Stimulated activated naive B cell treated with anti-CD40 and anti-IgM and Interleukin-4, amounts not matched to agents 10 μg/mL and 1 μg/mL and 100 μg/mL, for 72 hours (primary cell): ENCODE measurements around the gene CALML3.
A peak's percentile ranks its signal among the peaks of the same experiment; 100 is the strongest.

Source experiments
- ATAC-seq, 2 donors: fragments of 150-1000 bp; cut with Tn5 transposase; replicated peaks; 2 replicates each; pipeline ENCODE4 v1.10.0; 2021; ENCODE audit warnings: moderate library complexity in 1 of 2
- DNase-seq: peaks from one replicate; pipeline ENCODE4 v3.0.0; 2021
- H3K27ac Mint-ChIP-seq: one replicate; pipeline ENCODE4 v1.8.0; 2022; ENCODE audit warnings: mild to moderate bottlenecking, mixed read lengths
- H3K27me3 Mint-ChIP-seq, 2 donors: one replicate each; pipeline ENCODE4 v1.8.0; 2022; ENCODE audit warnings: mixed read lengths in 2 of 2
- H3K36me3 Mint-ChIP-seq, 2 donors: one replicate each; pipeline ENCODE4 v1.8.0; 2022; ENCODE audit warnings: mixed read lengths in 2 of 2, mild to moderate bottlenecking in 1 of 2
- H3K4me1 Mint-ChIP-seq, 2 donors: one replicate each; pipeline ENCODE4 v1.8.0; 2022; ENCODE audit warnings: mixed read lengths in 2 of 2, mild to moderate bottlenecking in 1 of 2
- H3K4me3 Mint-ChIP-seq, 2 donors: one replicate each; pipeline ENCODE4 v1.8.0; 2022; ENCODE audit warnings: mild to moderate bottlenecking in 2 of 2, mixed read lengths in 2 of 2, moderate library complexity in 1 of 2
- H3K9me3 Mint-ChIP-seq, 2 donors: one replicate each; pipeline ENCODE4 v1.8.0; 2022; ENCODE audit warnings: mixed read lengths in 2 of 2, mild to moderate bottlenecking in 1 of 2

CALML3 gene

DNA sequence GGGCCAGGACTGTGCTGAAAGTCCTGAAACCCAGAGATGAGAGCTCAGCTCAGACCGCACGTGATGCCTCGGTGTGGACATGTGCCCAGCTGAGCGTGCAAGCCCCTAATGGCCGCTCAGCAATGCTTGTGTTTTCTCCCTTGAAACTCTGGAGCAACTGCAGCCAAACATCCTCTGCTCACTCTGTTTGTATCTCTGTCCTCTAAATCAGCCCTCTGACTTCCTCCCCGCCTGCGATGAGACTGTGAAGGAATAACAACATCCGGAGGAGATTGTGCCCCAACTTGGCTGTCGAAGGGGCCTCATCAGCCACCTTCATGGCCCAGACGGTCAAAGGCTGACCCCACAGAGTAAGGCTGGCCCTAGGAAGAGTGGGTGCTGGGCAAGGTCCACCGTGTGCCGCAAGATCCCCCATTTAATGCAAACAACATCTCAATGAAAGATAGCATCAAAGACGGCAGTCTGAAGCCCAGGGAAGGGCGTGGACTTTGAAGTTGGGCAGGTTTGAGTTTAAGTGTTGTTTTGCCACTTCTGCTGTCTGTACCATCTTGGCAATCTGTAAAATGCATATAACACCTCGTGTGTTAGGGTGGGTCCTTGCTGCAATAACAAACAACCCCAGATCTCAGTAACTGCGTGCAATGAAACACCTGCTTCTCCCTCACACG lies 39.9 kb downstream of the CALML3 start:
- no peak for ATAC-seq
- H3K27ac Mint-ChIP-seq, result peak overlapping the region; percentile 81
- H3K9me3 Mint-ChIP-seq, result peaks cover 4% of the 10 kb centered on the region in 2 donors
- no peaks in the 10 kb centered on the region for H3K36me3 Mint-ChIP-seq
- peaks cover 23 to 26% of the 10 kb centered on the region in 2 donors for H3K27me3 Mint-ChIP-seq
- H3K4me3 Mint-ChIP-seq, result no peak overlapping the region
- DNase-seq, result no peak
- peaks cover 0 to 6% of the 10 kb centered on the region in 2 donors for H3K4me1 Mint-ChIP-seq

DNA sequence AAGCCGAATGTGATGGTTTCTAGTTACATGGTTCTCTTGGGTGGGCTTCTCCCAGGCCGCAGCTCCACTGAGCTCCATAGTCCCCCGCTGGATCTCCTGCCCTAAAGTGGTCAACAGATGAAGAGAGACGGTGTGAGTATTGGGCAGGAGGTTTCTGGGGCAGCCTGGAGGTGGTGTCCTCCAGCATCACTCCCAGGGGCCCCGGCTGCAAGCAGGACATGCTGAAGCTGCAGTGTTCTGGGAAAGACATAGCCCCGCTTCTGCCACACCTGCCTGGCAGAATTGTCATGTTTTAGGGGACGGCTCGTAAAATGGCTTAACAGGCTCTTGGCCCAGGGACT lies 40.4 kb downstream of the CALML3 start:
- no peak overlapping the region for H3K27ac Mint-ChIP-seq
- no peaks in the 10 kb centered on the region for H3K36me3 Mint-ChIP-seq
- DNase-seq, result no peak
- no peak overlapping the region for H3K4me3 Mint-ChIP-seq
- H3K9me3 Mint-ChIP-seq, result peaks cover 4% of the 10 kb centered on the region in 2 donors
- peaks cover 23 to 26% of the 10 kb centered on the region in 2 donors for H3K27me3 Mint-ChIP-seq
- peaks cover 0 to 4% of the 10 kb centered on the region in 2 donors for H3K4me1 Mint-ChIP-seq
- ATAC-seq, result no peak

- peaks cover 23 to 26% of the 10 kb centered on the region in 2 donors for H3K27me3 Mint-ChIP-seq
- no peak overlapping the region for H3K27ac Mint-ChIP-seq
- peaks cover 4% of the 10 kb centered on the region in 2 donors for H3K9me3 Mint-ChIP-seq
- DNase-seq (no peak), ATAC-seq (no peak)
- H3K36me3 Mint-ChIP-seq, result no peaks in the 10 kb centered on the region
- peaks cover 0 to 4% of the 10 kb centered on the region in 2 donors for H3K4me1 Mint-ChIP-seq
- H3K4me3 Mint-ChIP-seq, result no peak overlapping the region
Observed at GRCh38 chr10:5565671-5566581, 41.2 kb downstream of the CALML3 start.

GRCh38 chr10:5566614-5567013 lies 41.9 kb downstream of the CALML3 start:
- peaks cover 23 to 26% of the 10 kb centered on the region in 2 donors for H3K27me3 Mint-ChIP-seq
- H3K36me3 Mint-ChIP-seq, result no peaks in the 10 kb centered on the region
- H3K27ac Mint-ChIP-seq, result no peak overlapping the region
- ATAC-seq (no peak), DNase-seq (no peak)
- peaks cover 0 to 4% of the 10 kb centered on the region in 2 donors for H3K4me1 Mint-ChIP-seq
- H3K4me3 Mint-ChIP-seq, result no peak overlapping the region
- peaks cover 4% of the 10 kb centered on the region in 2 donors for H3K9me3 Mint-ChIP-seq

GRCh38 chr10:5567477-5567876 lies 42.7 kb downstream of the CALML3 start:
- Mint-ChIP-seq H3K4me3 (no peak overlapping the region), H3K27ac (no peak overlapping the region)

DNA sequence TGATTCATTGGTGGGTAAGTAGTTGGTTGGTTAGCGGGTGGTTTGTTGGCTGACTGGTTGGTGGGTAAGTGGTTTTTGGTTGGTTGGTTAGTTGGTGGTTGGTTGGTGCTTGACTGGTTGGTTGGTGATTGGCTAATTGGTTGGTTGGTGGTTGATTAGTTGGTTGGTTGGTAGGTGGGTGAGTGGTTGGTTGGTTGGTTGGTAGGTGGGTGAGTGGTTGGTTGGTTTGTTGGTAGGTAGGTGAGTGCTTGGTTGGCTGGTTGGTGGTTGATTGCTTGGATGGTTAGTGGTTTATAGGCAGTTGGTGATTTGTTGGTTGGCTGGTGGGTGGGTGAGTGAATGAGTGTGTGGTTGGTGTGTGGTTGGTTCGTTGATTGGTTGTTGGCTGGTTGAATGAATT lies 44.2 kb downstream of the CALML3 start:
- DNase-seq (no peak), ATAC-seq (no peak)
- peaks cover 4% of the 10 kb centered on the region in 2 donors for H3K9me3 Mint-ChIP-seq
- H3K36me3 Mint-ChIP-seq, result no peaks in the 10 kb centered on the region
- peaks cover 0 to 4% of the 10 kb centered on the region in 2 donors for H3K4me1 Mint-ChIP-seq
- no peak overlapping the region for H3K4me3 Mint-ChIP-seq
- H3K27me3 Mint-ChIP-seq, result peaks cover 13 to 15% of the 10 kb centered on the region in 2 donors
- H3K27ac Mint-ChIP-seq, result no peak overlapping the region

More at GRCh38 chr10:5567477-5567876, 42.7 kb downstream of the CALML3 start:
- DNase-seq (no peak), ATAC-seq (no peak)
- peaks cover 17 to 20% of the 10 kb centered on the region in 2 donors for H3K27me3 Mint-ChIP-seq
- H3K4me1 Mint-ChIP-seq, result peaks cover 0 to 4% of the 10 kb centered on the region in 2 donors
- no peaks in the 10 kb centered on the region for H3K36me3 Mint-ChIP-seq
- peaks cover 4% of the 10 kb centered on the region in 2 donors for H3K9me3 Mint-ChIP-seq

GRCh38 chr10:5569568-5569967 lies 44.8 kb downstream of the CALML3 start:
- H3K9me3 Mint-ChIP-seq, result peaks cover 4% of the 10 kb centered on the region in 2 donors
- H3K36me3 Mint-ChIP-seq, result no peaks in the 10 kb centered on the region
- no peak overlapping the region for H3K4me3 Mint-ChIP-seq

GRCh38 chr10:5570007-5570655 lies 45.4 kb downstream of the CALML3 start:
- Mint-ChIP-seq H3K27me3 (peaks cover 2 to 4% of the 10 kb centered on the region in 2 donors), H3K27ac (no peak overlapping the region), H3K9me3 (peaks cover 4% of the 10 kb centered on the region in 2 donors), H3K4me1 (peaks cover 0 to 5% of the 10 kb centered on the region in 2 donors), H3K4me3 (no peak overlapping the region), H3K36me3 (no peaks in the 10 kb centered on the region)
- DNase-seq (no peak), ATAC-seq (no peak)

More at GRCh38 chr10:5569568-5569967, 44.8 kb downstream of the CALML3 start:
- no peak for DNase-seq
- Mint-ChIP-seq H3K27me3 (peaks cover 7 to 9% of the 10 kb centered on the region in 2 donors), H3K27ac (no peak overlapping the region), H3K4me1 (peaks cover 0 to 2% of the 10 kb centered on the region in 2 donors)
- ATAC-seq, result no peak

DNA sequence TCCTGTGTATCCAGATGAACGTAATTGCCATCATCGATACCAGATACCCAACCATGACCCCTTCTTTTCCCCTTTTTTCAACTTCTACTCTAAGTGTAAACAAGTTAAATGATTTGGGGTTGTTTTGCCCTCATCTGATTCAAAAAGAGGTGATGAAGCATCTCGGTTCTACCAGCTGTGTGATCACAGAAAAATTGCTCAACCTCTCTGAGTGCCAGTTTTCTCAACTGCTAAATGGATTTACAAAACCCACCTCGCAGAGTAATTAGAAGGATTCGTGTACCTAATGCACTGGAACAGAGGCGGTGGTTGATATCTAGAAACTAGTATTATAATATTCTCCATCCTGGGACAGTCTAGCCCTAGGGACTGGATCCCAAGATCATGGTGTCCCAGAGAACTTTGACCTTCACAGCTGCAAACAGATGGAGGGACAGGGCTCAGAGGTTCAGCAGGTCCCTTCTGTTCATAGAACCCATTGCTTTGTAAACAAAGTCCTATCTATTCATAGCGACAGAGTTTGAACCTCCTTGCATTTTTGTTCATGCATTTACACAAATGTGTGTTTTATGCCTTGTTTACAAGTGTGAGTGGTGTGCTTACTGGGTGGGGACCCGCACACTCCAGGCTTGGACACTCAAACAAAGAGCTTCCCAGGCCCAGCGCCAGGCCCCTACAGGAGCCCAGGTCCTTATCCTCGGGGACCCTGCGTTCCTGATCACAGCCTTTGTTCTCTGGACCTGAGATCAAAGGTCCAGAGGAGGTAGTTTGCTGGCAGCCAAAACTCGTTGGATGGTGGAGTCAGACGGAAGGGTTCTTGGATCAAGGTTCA lies 46.4 kb downstream of the CALML3 start:
- DNase-seq (no peak), ATAC-seq (no peak)
- no peaks in the 10 kb centered on the region for H3K36me3 Mint-ChIP-seq
- H3K27me3 Mint-ChIP-seq, result peaks cover 0 to 4% of the 10 kb centered on the region in 2 donors
- H3K4me3 Mint-ChIP-seq, result no peak overlapping the region
- H3K27ac Mint-ChIP-seq, result no peak overlapping the region
- peaks cover 4% of the 10 kb centered on the region in 2 donors for H3K9me3 Mint-ChIP-seq
- peaks cover 0 to 9% of the 10 kb centered on the region in 2 donors for H3K4me1 Mint-ChIP-seq

DNA sequence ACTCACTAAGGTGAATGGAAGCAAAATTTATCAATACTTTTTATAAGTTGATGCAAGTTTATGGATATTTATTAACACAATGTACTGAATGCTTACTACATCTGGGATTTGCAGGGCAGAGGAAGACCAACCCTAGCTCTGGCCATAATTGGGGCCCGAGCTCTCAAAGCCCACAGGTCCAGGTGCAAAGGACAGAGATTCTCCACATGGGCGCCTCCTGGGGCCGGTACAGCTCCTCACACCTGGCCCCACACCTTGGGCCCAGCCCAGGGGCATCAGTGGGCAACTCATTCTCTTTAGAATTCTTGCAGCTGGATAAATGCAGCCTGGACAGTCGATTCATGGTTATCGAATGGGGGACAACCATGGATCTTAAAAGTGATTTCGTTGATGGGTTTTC lies 47.1 kb downstream of the CALML3 start:
- Mint-ChIP-seq H3K36me3 (no peaks in the 10 kb centered on the region), H3K27me3 (peaks cover 0 to 8% of the 10 kb centered on the region in 2 donors), H3K27ac (no peak overlapping the region), H3K9me3 (peaks cover 4% of the 10 kb centered on the region in 2 donors), H3K4me1 (peaks cover 0 to 10% of the 10 kb centered on the region in 2 donors), H3K4me3 (no peak overlapping the region)
- ATAC-seq, result no peak
- DNase-seq, result no peak

- no peaks in the 10 kb centered on the region for H3K36me3 Mint-ChIP-seq
- DNase-seq (no peak), ATAC-seq (no peak)
- H3K27ac Mint-ChIP-seq, result no peak overlapping the region
- H3K4me1 Mint-ChIP-seq, result peaks cover 3 to 13% of the 10 kb centered on the region in 2 donors
- peaks cover 0 to 11% of the 10 kb centered on the region in 2 donors for H3K27me3 Mint-ChIP-seq
- H3K4me3 Mint-ChIP-seq, result no peak overlapping the region
- peaks cover 4% of the 10 kb centered on the region in 2 donors for H3K9me3 Mint-ChIP-seq
Observed at GRCh38 chr10:5573319-5573950, 48.7 kb downstream of the CALML3 start.

DNA sequence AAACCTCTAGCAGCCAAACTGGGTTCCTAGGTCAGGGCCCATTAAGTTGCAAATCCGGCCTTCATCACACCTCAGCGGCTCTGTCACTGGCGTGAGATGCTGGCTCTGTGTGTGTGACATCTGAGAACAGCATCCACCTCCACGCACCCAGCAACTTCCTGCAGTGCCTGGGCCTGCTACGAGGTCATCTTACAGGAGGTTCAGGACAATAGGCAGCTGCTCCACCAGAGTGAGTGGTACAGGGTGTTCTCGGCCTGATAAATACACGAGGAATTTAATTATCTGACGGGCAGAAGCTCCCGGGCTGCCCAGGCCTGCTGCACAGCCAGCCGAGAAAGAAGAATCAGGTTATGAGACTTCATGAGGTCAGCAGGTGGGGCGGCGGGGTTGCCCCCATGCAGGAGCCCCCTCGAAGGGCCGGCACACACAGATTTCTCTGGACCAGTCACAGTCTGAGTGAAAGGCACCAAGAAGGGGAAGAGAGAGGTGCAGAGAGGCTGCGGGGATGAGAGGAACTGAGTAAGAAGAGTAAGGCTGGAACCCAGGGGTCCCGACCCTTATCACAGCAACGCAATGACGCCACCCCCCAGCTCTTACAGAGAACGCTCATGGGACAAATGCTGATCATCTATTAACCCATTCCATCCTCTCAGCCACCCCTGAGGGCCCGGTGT lies 49.3 kb downstream of the CALML3 start:
- no peaks in the 10 kb centered on the region for H3K36me3 Mint-ChIP-seq
- peaks cover 6 to 13% of the 10 kb centered on the region in 2 donors for H3K4me1 Mint-ChIP-seq
- DNase-seq (no peak), ATAC-seq (no peak)
- H3K27me3 Mint-ChIP-seq, result peaks cover 0 to 11% of the 10 kb centered on the region in 2 donors
- H3K27ac Mint-ChIP-seq, result no peak overlapping the region
- H3K4me3 Mint-ChIP-seq, result no peak overlapping the region
- peaks cover under 1% of the 10 kb centered on the region in 2 donors for H3K9me3 Mint-ChIP-seq

DNA sequence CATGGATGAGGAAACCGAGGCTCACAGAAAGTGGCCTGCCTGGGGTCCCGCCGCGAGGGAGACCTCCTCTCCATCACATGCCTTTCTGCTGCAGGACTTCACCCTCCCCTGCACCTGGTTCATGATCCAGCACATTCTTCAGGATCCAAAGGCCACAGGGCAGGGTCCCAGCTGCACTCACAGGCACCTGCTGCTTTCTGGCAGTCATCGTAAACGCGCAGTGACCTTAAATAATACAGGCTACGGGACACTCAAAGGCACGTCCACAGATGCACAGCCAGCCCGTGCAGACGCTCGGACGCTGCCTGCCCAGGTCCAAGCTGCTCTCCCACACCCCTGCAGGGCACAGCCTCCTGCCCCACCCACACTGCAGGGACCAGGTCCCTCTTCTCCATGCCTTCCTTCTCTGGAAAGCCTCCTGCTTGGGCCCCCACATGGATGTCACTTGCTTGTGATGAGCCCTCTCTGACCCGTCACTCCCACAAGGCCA lies 49.9 kb downstream of the CALML3 start:
- Mint-ChIP-seq H3K27me3 (peaks cover 0 to 11% of the 10 kb centered on the region in 2 donors), H3K36me3 (no peaks in the 10 kb centered on the region), H3K27ac (peak overlapping the region; percentile 26), H3K9me3 (no peaks in the 10 kb centered on the region), H3K4me1 (peaks cover 6 to 13% of the 10 kb centered on the region in 2 donors), H3K4me3 (no peak overlapping the region)
- DNase-seq, result no peak
- no peak for ATAC-seq
